IPS-18c (cell line): Measurements from ENCODE around the gene PAX7.
"Not testable (repeated sequence)": the region's sequence is repeated elsewhere in the genome, so short reads cannot be mapped to it uniquely, and the experiment has no call there.

Source experiments
- H3K4me3 ChIP-seq: 2 replicates; pipeline ENCODE4 v1.7.0; 2013; ENCODE audit warnings: low read depth, mild to moderate bottlenecking, low read length, moderate library complexity; ENCODE audit not compliant: insufficient read depth
- H3K9me3 ChIP-seq: one replicate; pipeline ENCODE4 v1.6.1; 2013; ENCODE audit warnings: mild to moderate bottlenecking, low read length, moderate library complexity; ENCODE audit not compliant: control insufficient read depth, insufficient read depth

The PAX7 gene

DNA sequence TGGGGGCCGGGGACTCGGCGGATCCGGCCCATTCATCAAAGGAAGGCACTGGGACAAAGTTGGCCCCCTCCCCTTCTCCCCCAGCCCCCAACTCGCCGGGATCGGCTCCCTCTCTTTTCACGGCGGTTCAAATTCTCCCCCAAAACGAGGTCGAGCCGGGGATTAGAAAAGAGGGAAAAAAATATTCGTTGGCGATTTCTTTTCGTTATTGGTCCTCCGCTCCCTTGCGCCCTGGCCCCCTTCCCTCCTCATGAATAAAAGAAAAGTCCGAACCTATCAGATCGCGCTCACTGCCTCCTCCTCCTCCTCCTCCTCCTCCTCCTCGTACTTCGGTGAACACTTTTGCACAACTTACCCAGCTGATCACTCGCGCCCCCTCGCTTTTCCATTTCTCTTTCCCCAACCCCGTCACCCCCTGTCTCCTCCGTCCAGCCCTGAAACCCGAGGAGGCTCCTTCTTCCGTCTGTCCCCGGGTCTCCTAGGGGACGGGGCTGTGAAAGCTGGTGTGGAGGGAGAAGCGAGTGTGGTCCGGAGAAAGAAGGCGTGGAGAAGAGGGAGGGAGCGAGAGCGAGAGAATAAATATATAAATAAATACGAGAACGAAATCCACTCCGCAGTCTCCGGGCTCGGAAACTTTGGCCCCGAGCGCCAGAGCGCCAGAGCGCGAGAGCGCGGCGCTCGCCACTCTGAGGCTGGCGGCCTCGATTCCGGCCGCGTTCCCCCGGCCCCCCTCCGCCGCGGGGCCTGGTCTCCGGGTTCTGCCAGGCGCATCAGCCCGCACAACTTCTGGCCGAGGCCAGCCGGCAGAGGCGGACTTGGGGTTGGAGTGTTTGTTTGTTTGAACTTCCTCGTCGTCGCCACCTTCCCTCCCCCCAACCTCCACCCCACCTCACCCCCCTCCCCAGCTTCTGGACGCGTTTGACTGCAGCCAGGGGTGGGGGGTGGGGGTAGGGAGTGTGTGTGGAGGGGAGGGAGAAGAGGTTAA lies at the start of gene PAX7:
PAX7 (plus strand) TSS at position 336 of the 985 bp plus-strand sequence. CDS start 758 bp downstream, outside the sequence.
- H3K4me3 ChIP-seq, result peak within 1 kb of the TSS; percentile 61
- peaks cover 2% of the 10 kb centered on the region for H3K9me3 ChIP-seq

GRCh38 chr1:18581420-18581880 lies 49.2 kb upstream of the PAX7 start:
- no peak overlapping the region for H3K4me3 ChIP-seq
- peaks cover 2% of the 10 kb centered on the region for H3K9me3 ChIP-seq

GRCh38 chr1:18582890-18583289 lies 47.8 kb upstream of the PAX7 start:
- Histone ChIP-seq H3K9me3 (peaks cover 2% of the 10 kb centered on the region), H3K4me3 (no peak overlapping the region)

- H3K4me3 ChIP-seq, result no peak overlapping the region
- peaks cover 2% of the 10 kb centered on the region for H3K9me3 ChIP-seq
Measured at GRCh38 chr1:18583326-18583941, 47.2 kb upstream of the PAX7 start.

DNA sequence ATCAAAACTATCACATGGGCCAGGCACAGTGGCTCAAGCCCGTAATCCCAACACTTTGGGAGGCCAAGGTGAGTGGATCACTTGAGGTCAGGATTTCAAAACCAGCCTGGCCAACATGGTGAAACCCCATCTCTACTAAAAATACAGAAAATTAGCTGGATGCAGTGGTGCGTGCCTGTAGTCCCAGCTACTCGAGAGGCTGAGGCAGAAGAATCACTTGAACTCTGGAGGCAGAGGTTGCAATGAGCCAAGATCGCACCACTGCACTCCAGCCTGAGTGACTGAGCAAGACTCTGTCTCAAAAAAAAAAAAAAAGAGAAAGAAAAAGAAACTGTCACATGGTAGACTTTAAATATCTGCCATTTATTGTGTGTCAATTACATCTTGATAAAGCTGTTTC lies 44.6 kb upstream of the PAX7 start:
- H3K9me3 ChIP-seq, H3K4me3 ChIP-seq: not testable (repeated sequence)

- Histone ChIP-seq H3K9me3 (no peaks in the 10 kb centered on the region), H3K4me3 (no peak overlapping the region)
Measured at GRCh38 chr1:18588093-18588492, 42.6 kb upstream of the PAX7 start.

DNA sequence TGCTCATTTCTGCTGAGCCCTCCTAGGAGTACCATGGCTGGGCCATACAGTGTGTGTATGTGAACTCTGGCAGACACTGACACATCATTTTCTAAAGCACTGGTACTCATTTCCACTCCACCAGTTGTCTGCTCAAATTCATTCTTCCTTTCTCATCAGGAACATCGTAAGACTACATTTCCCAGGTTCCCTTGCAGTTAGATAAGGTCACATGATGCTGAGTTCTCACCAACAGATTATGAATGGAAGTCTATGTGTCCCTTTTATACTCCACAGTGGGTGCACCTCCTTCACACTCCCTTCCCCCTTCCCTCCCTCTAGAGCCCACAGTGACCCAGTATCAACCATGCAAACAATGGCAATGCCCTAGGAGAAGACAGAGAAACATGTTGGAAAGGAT lies 38.3 kb upstream of the PAX7 start:
- H3K4me3 ChIP-seq, result no peak overlapping the region

GRCh38 chr1:18597160-18598042 lies 33.2 kb upstream of the PAX7 start:
- Histone ChIP-seq H3K4me3 (no peak overlapping the region), H3K9me3 (no peaks in the 10 kb centered on the region)

More for the DNA sequence above, 38.3 kb upstream of the PAX7 start:
- no peaks in the 10 kb centered on the region for H3K9me3 ChIP-seq

GRCh38 chr1:18599086-18599485 lies 31.6 kb upstream of the PAX7 start:
- no peaks in the 10 kb centered on the region for H3K9me3 ChIP-seq
- no peak overlapping the region for H3K4me3 ChIP-seq

DNA sequence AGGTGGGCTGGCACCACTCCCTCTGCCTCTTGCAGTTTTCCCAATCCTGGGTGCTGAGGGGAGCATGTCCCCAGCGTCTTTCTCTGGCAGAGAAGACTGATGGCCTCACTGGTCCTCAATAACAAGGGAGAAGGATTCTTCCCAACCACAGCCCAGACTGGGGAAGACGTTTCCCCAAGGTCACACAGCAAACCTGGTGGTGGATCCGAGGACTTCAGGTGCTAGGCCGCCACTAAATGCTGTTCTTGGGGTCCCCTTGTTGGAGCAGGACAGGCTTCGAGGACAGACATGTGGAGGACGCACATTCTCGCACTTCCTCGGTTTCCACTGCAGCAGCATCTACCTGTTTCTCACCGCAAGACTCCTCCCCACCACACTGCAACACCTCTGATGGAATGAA lies 30.9 kb upstream of the PAX7 start:
- Histone ChIP-seq H3K9me3 (no peaks in the 10 kb centered on the region), H3K4me3 (no peak overlapping the region)

DNA sequence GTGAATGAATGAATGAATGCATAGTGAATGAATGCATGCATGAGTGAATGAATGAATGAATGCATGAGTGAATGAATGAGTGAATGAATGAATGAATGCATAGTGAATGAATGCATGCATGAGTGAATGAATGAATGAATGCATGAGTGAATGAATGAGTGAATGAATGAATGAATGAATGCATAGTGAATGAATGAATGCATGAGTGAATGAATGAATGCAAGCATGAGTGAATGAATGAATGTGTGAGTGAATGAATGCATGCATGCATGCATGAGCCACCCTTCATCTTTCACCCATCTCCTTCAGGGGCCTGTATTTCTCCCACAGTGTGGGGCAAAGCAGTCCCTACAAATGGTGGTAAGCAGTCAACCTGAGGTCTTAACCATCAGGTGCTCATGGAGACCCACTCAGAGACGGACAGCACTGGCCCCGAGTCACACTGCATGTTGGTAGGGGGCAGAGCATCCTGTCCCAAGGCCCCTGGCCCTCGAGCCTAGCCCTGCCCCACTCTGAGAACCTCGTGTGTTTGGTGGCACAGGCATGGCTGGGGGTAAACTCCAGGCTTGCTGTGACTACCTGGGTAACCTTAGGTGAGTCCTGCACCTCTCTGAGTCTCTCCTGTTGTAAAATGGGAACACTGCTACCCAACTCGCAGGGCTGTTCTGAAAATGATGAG lies 28.0 kb upstream of the PAX7 start:
- no peaks in the 10 kb centered on the region for H3K9me3 ChIP-seq
- H3K4me3 ChIP-seq, result no peak overlapping the region; the same call in 1 of the 2 replicates

GRCh38 chr1:18603212-18603852 lies 27.3 kb upstream of the PAX7 start:
- H3K4me3 ChIP-seq, result no peak overlapping the region; the same call in 1 of the 2 replicates
- no peaks in the 10 kb centered on the region for H3K9me3 ChIP-seq

- Histone ChIP-seq H3K9me3 (no peaks in the 10 kb centered on the region), H3K4me3 (no peak overlapping the region)
Measured at GRCh38 chr1:18606443-18607288, 24.0 kb upstream of the PAX7 start.

- no peaks in the 10 kb centered on the region for H3K9me3 ChIP-seq
- H3K4me3 ChIP-seq, result no peak overlapping the region
Measured at GRCh38 chr1:18607289-18607760, 23.3 kb upstream of the PAX7 start.

GRCh38 chr1:18608534-18608933 lies 22.1 kb upstream of the PAX7 start:
- no peak overlapping the region for H3K4me3 ChIP-seq
- no peaks in the 10 kb centered on the region for H3K9me3 ChIP-seq
